ENCODE results near the gene NANOS2. TPM values are rescaled to one million over a fixed set of nuclear protein-coding genes. Genes with fewer than 3 reads are reported as not detected.

Gene NANOS2
- total RNA-seq, 1 donor: not detected

DNA sequence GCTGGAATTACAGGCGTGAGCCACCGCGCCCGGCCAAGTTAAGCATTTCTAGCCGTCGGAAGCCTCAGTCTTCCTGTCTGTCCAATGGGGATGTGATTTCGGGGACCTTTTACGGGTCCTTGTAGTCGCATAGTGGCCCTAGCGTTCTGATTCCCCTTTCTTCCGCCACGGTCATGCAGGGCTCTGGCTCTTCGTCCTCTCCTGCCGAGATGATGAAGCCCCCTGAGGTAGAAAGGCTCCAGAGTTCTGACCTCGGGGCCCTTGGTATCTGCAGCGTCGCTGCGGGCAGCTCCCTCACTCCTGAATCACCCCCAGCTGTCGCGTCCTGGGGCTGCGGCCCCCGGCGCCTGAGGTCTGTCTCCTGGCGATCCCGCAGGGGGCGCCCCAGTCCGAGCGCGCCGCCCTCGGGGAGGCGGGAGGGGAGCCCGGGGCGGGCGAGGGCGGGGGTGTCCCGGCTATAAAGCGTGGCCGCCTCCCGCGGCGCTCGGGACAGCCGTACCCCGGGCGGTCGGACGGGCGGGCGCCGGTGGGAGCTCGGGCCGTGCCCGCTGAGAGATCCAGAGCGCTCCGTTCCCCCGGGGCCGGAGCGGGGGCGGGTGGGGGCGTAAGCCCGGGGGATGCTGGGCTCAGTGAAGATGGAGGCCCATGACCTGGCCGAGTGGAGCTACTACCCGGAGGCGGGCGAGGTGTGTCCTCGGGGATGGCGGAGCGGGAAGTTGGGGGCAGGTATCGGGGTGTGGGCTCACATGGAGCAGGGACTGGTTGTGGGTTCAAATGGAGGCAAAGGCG lies 50.5 kb downstream of the NANOS2 start, which contains the start of gene FOXA3:
Gene FOXA3 (plus strand): TSS at position 487 of the 789 bp plus-strand sequence. CDS start 131 bp downstream, at position 618.
- H3K27ac ChIP-seq (ENCODE audit: low read depth, low read length): no peak within 1 kb of the TSS
- H3K4me3 ChIP-seq (ENCODE audit: insufficient read depth, low read length): peak within 1 kb of the TSS; percentile 83
- no peaks in the 10 kb centered on the region for H3K9me3 ChIP-seq (ENCODE audit: low read depth, low read length)
- peaks cover 39% of the 10 kb centered on the region for H3K79me2 ChIP-seq (ENCODE audit: insufficient read depth, low read length)
- peaks cover 46% of the 10 kb centered on the region for H3K27me3 ChIP-seq (ENCODE audit: insufficient read depth, low read length)
- TF ChIP-seq, protein P1, sequence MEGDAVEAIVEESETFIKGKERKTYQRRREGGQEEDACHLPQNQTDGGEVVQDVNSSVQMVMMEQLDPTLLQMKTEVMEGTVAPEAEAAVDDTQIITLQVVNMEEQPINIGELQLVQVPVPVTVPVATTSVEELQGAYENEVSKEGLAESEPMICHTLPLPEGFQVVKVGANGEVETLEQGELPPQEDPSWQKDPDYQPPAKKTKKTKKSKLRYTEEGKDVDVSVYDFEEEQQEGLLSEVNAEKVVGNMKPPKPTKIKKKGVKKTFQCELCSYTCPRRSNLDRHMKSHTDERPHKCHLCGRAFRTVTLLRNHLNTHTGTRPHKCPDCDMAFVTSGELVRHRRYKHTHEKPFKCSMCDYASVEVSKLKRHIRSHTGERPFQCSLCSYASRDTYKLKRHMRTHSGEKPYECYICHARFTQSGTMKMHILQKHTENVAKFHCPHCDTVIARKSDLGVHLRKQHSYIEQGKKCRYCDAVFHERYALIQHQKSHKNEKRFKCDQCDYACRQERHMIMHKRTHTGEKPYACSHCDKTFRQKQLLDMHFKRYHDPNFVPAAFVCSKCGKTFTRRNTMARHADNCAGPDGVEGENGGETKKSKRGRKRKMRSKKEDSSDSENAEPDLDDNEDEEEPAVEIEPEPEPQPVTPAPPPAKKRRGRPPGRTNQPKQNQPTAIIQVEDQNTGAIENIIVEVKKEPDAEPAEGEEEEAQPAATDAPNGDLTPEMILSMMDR (IDR thresholded peaks at IDR 0.05; ENCODE audit: extremely low read depth, low read depth, low read length): peak; percentile 25
- H3K4me2 ChIP-seq (ENCODE audit: insufficient read depth, low read length): peak within 1 kb of the TSS; percentile 90
- H4K20me1 ChIP-seq (ENCODE audit: insufficient read depth, low read length): no peaks in the 10 kb centered on the region
- DNase-seq (ENCODE audit: insufficient read length, low spot score, missing footprints): peak; percentile 92
- H3K4me1 ChIP-seq (ENCODE audit: insufficient read depth, low read length): peaks cover 7% of the 10 kb centered on the region
- peak within 1 kb of the TSS; percentile 97 for H2AFZ ChIP-seq (ENCODE audit: low read length)
- H3K36me3 ChIP-seq (ENCODE audit: insufficient read depth, low read length): peaks cover 12% of the 10 kb centered on the region

DNA sequence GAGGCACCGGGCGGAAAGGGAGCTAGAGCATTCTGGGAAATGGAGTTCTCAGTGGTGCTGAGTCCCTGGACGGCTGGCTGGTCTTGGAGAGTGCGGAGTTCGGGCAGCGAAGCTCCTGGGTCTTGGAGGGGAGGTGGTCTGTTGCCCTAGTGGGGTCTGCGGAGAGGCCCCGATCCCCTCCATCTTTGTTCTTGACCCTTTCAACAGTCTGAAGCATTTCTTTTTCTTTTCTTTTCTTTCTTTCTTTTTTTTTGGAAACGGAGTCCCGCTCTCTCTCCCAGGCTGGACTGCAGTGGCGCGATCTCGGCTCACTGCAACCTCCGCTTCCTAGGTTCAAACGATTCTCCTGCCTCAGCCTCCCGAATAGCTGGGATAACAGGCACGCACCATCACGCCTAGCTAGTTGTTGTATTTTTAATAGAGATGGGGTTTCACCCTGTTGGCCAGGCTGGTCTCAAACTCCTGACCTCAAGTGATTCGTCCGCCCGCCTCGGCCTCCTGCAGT lies 51.2 kb downstream of the NANOS2 start:
- H3K4me1 ChIP-seq (ENCODE audit: insufficient read depth, low read length): peaks cover 7% of the 10 kb centered on the region
- H3K36me3 ChIP-seq (ENCODE audit: insufficient read depth, low read length): peaks cover 18% of the 10 kb centered on the region
- H3K9me3 ChIP-seq (ENCODE audit: low read depth, low read length): no peaks in the 10 kb centered on the region
- H3K27me3 ChIP-seq (ENCODE audit: insufficient read depth, low read length): peaks cover 43% of the 10 kb centered on the region
- H3K79me2 ChIP-seq (ENCODE audit: insufficient read depth, low read length): peaks cover 43% of the 10 kb centered on the region
- peak overlapping the region; percentile 90 for H3K4me2 ChIP-seq (ENCODE audit: insufficient read depth, low read length)
- TF ChIP-seq, protein P1 (IDR thresholded peaks at IDR 0.05; ENCODE audit: extremely low read depth, low read depth, low read length): no peak
- no peak for DNase-seq (ENCODE audit: insufficient read length, low spot score, missing footprints)
- peak overlapping the region; percentile 83 for H3K4me3 ChIP-seq (ENCODE audit: insufficient read depth, low read length)
- no peak overlapping the region for H3K27ac ChIP-seq (ENCODE audit: low read depth, low read length)
- no peaks in the 10 kb centered on the region for H4K20me1 ChIP-seq (ENCODE audit: insufficient read depth, low read length)
- H2AFZ ChIP-seq (ENCODE audit: low read length): peak overlapping the region; percentile 97

Other genes starting within 250 kb of the NANOS2 start
- under 0.01 and 0.88 TPM in 2 replicates for gene GIPR, start 246.6 kb downstream of the NANOS2 start, total RNA-seq
- gene SNRPD2, start 222.8 kb downstream of the NANOS2 start, total RNA-seq: 139 and 155 TPM in 2 replicates
- gene QPCTL, start 222.1 kb downstream of the NANOS2 start, total RNA-seq: 15.6 and 16.5 TPM in 2 replicates
- 8.0 and 9.0 TPM in 2 replicates for gene FBXO46, start 183.9 kb downstream of the NANOS2 start, total RNA-seq
- gene MEIOSIN, start 181.3 kb downstream of the NANOS2 start, total RNA-seq: not detected in 2 replicates
- gene SIX5, start 145.5 kb downstream of the NANOS2 start, total RNA-seq: 11.6 and 11.8 TPM in 2 replicates
- 26.8 and 30.4 TPM in 2 replicates for gene DMPK, start 132.3 kb downstream of the NANOS2 start, total RNA-seq
- 48.5 and 49.2 TPM in 2 replicates for gene DMWD, start 121.9 kb downstream of the NANOS2 start, total RNA-seq
- under 0.01 and 0.29 TPM in 2 replicates for gene RSPH6A, start 99.5 kb downstream of the NANOS2 start, total RNA-seq
- 30.6 and 42.0 TPM in 2 replicates for gene SYMPK, start 51.6 kb downstream of the NANOS2 start, total RNA-seq
- gene FOXA3, start 50.5 kb downstream of the NANOS2 start, total RNA-seq: not detected in 2 replicates
- 28.6 and 35.8 TPM in 2 replicates for gene IRF2BP1, start 28.6 kb downstream of the NANOS2 start, total RNA-seq
- 2.1 and 3.3 TPM in 2 replicates for gene MYPOP, start 12.2 kb downstream of the NANOS2 start, total RNA-seq
- gene NOVA2, start 59.1 kb upstream of the NANOS2 start, total RNA-seq: not detected in 2 replicates
- gene CCDC61, start 80.7 kb upstream of the NANOS2 start, total RNA-seq: 3.6 and 5.9 TPM in 2 replicates
- not detected in 2 replicates for gene PGLYRP1, start 108.3 kb upstream of the NANOS2 start, total RNA-seq
- not detected in 2 replicates for gene IGFL4, start 126.2 kb upstream of the NANOS2 start, total RNA-seq
- gene IGFL3, start 209.9 kb upstream of the NANOS2 start, total RNA-seq: not detected in 2 replicates
- not detected in 2 replicates for gene IGFL2, start 233.5 kb upstream of the NANOS2 start, total RNA-seq

All from osteoblast (primary cell).